GM10248 (cell line): ENCODE measurements around the gene SLC30A9.

ENCODE experiments used
- CTCF ChIA-PET: fragments of 300-600 bp; sonication (Branson Sonifier 250); formaldehyde crosslinking; extraction: SDS; loops from one replicate; lab custom pipeline; 2021; ENCODE audit warnings: antibody characterized with exemption; lab: Yijun Ruan, JAX
- POLR2A ChIA-PET: fragments of 350-650 bp; sonication (Branson Sonifier 250); formaldehyde crosslinking; extraction: SDS; loops from one replicate; lab custom pipeline; 2020; ENCODE audit warnings: antibody characterized with exemption; lab: Yijun Ruan, JAX
- DNase-seq: peaks from one replicate; pipeline ENCODE4 v3.0.0; 2012; ENCODE audit errors: extremely low spot score
- TF ChIP-seq, protein P1 (sequence below): IDR thresholded peaks from 2 replicates; pipeline ENCODE4 v1.5.1; 2012; ENCODE audit warnings: mild to moderate bottlenecking, low read depth; ENCODE audit errors: extremely low read depth, missing control alignments, control extremely low read depth

SLC30A9 gene

DNA sequence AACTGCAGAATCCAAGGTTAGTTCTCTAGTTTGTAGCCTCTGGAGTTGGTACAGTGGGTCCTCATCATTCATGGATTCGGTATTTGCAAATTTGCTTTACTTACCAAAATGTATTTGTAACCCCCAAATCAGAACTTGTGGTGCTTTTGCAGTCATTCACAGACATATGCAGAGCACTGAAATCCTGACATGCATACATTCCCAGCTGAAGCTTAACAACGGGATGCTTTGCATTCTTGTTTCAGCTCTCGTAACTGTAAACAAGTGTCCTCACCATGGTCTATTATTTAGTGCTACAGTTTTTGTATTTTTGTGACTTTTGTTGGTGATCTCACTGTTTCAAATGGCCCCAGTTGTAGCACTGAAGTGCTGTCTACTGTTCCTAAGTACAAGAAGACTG is 146.0 kb downstream of the SLC30A9 start:
- no peak for DNase-seq
- CTCF ChIA-PET, result interaction anchor here (1.9 kb wide), 1 partner anchor 13 kb away, joined by 4 read pairs; no protein-coding TSS in a partner anchor
- POLR2A ChIA-PET, result no interaction called here
- TF ChIP-seq, protein P1, sequence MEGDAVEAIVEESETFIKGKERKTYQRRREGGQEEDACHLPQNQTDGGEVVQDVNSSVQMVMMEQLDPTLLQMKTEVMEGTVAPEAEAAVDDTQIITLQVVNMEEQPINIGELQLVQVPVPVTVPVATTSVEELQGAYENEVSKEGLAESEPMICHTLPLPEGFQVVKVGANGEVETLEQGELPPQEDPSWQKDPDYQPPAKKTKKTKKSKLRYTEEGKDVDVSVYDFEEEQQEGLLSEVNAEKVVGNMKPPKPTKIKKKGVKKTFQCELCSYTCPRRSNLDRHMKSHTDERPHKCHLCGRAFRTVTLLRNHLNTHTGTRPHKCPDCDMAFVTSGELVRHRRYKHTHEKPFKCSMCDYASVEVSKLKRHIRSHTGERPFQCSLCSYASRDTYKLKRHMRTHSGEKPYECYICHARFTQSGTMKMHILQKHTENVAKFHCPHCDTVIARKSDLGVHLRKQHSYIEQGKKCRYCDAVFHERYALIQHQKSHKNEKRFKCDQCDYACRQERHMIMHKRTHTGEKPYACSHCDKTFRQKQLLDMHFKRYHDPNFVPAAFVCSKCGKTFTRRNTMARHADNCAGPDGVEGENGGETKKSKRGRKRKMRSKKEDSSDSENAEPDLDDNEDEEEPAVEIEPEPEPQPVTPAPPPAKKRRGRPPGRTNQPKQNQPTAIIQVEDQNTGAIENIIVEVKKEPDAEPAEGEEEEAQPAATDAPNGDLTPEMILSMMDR, result no peak
